Hematopoietic multipotent progenitor cell treated with erythropoietin and hydrocortisone succinate and interleukin-3 and kit ligand, for 6 days (in vitro differentiated cells): ENCODE results near the gene VPS13A.

Experiments
- DNase-seq: peaks from one replicate; pipeline ENCODE4 v3.0.0-alpha.2; 2015

Gene VPS13A

DNA sequence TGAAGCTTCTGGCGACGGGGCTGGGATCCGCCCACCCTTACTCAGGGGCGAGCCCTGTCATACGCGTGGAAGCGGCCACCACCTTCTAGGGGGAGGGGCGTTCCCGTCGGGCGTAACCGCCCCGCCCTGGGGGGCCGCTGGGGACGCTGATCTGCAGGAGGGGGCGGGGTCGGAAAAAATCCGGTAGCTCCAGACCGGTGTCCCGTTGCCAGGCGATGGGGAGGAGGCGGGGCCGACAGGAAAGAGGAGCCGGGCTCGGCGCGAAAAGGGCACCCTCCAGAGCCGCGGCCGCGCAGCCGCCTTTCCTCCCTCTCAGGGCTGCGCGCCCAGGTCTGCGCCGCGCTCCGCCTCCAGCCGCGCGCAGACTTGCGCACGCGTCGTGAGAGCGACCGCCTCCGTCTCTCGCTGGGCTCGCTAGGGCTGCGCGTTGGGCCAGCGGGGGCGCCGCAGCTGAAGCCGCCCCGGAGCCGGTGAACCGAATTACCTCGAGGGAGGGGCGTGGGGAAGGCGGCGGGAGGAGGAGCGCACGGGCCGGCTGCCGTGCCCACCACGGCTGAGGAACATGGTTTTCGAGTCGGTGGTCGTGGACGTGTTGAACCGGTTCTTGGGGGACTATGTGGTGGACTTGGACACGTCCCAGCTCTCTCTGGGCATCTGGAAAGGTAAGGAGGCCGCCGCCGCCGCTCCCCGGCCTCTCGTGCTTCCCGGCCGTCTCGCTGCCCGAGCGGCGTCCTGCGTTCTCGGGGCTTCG lies at the start of gene VPS13A:
Gene VPS13A (plus strand): TSS at position 392 of the 751 bp plus-strand sequence. CDS start 171 bp downstream, at position 563.
- peak; percentile 98 for DNase-seq

- DNase-seq = no peak
Observed at GRCh38 chr9:77128125-77128789, 49.1 kb upstream of the VPS13A start.

DNA sequence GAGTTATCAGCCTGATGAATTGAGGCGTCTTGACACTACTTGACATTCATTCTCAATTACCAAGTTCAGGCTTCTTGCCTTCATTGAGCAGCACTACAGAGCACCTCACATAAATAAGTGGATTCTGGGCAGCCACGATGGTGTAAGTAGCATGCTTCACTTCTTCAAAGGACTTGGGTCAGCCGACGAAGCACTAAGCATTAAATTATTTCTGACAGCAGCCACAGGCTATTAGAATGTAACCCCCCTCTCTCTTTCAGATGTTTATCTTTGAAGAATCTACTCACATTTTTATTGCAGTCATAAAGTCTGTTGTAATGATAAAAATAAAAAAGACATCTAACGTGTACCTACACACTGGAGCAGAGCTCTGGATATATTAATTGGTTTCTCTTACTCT lies 45.9 kb upstream of the VPS13A start:
- DNase-seq = no peak

DNA sequence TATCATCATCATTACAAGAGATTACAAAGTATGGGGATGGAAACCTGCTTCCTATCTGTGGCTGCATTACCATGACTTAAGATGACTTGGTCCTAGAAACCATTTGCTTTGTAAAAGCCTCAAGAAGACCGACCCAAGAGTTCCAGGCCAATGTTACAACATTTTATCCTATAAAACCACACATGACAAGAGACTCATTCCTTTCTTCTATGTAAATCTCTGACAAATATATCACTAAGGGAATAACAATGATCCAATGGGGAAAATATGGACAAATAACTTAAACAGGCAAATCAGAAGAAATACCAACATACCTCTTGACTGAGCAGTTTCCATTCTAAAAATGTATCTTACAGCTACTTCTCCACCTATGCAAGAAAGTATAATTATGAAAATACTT lies 44.3 kb upstream of the VPS13A start:
- DNase-seq = no peak

- no peak for DNase-seq
Observed at GRCh38 chr9:77142366-77142765, 35.0 kb upstream of the VPS13A start.

DNA sequence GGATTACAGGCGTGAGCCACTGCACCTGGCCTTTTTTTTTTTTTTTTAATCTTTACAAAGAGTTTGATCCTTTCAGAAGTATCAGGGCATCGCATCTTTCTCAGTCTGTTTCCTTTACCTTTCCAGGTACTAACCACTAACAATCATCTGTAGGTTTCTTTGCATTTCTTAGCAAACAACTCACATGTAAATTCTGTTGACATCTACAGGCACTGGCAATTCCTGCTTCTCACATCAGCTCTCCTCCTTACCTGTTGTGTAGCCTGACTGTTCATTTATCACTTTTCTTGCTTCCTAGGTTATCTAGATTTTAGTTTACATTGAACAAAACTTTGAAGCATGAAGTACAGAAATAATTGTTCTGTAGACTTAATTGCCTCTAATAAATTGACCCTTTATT lies 27.5 kb upstream of the VPS13A start:
- no peak for DNase-seq

DNA sequence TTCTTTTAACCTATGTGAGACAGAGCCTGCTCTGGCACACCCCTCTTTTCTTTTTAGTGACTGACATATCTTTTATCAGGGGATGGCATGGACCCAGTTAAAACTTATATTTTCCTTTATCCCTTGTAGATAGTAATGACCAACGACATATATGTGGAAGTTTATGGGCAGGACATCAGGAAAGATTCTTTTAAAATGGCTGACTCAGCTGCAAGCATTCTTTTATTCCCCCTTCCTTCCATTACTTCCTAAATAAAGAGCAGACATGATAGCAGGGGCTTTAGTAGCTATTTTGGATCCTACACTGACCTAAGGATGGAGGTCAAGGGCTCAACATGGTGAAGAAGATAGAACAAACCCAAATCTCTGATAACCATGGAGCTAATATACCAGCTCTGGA lies 25.0 kb upstream of the VPS13A start:
- DNase-seq = no peak

DNA sequence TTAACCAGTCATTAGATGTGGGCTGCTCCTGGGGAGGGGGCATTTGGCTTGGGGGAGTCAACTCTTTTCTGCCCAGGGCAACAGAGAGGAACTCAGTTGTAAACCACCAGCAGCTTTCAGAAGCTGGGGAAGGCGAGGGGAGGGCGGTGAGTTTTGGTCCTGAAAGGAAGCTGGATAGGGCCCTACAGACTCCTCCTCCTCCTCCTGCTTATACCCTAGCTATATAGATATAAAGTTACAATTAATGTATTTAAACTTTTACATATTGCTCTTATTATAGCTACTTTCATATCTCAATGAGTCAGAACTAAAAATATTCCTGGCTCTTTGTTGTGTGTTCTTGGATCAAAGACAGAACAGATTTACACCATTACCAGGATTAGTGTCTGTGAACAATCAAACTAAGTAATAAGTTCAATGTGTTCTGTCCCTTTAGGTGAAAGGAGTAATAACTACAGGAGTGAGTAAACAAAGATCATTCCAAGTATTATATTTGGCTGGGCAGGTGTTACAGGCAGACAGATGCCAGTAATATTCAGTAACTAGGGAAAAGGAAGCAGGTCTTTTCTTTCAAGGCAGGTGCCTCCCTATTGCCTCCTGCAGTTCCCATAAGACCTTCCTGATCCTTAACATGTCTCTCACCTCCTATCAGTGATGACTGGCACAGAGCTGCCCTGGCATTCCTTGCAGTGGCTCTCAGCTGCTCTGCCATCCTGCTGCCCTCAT lies 20.5 kb upstream of the VPS13A start:
- DNase-seq = no peak

DNA sequence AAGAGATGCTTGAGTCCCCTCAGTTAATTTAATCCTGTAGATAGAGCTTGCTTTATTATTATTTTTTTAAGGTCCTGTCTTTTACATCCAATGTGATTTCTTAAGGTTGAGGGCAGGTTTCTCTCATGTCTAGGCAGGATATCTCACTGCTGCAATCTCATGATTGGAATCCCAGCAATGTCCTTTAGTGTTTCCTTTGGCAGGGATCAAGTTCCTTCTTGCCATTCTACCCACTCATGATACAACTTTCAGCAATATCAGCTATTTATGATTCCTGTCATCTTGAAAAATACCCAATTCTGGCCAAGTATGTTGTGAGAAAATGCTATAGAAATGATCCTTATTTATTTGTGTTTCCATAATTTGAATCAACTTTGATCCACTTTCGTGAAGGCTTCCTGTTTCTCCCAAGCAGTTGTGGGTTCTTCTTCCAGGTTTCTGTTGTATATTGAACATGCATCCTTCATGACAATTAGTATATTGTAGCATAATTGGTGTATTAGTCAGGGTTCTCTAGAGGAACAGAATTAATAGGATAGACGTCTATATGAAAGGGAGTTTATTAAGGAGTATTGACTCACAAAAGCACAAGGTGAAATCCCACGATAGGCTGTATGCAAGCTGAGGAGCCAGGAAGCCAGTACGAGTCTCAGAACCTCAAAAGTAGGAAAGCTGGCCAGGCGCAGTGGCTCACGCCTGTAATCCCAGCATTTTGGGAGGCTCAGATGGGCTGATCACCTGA lies 18.4 kb upstream of the VPS13A start:
- DNase-seq = no peak

DNA sequence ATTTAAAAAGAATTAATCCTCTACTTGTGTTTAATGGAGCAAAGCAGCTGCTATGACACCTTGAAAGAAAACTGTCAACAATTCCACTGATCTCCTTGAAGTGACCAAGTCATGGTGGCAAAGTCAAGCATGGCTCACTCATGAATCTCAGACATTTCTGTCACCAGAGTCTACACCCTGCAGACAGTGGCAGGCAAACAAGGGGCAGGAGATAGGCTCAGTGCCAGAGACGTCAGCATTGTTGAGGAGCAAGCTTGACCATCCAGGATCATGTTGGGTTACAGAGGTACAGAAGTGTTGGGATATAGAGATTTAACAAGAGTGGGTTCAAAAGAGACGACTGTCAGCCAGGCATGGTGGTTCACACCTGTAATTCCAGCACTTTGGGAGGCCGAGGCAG lies 16.1 kb upstream of the VPS13A start:
- DNase-seq = peak; percentile 31

DNA sequence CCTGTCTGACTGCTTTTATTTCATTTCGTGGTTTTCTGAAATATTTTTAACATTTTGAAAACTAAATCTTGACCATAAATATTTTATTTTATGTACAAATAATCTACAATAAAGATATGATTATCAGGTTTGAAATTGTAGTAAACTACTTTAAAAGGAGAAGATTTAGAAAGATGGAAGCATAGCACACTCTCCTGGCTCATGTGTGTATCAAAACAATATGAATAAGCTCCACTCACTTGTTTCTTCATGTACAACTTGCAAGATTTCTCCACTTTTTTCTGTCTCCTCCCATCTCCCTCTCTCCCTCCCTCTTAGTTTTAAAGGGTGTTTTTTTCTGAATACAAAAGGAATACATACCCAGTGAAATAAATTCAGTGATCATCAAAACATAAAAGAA lies 15.4 kb upstream of the VPS13A start:
- DNase-seq = no peak

DNA sequence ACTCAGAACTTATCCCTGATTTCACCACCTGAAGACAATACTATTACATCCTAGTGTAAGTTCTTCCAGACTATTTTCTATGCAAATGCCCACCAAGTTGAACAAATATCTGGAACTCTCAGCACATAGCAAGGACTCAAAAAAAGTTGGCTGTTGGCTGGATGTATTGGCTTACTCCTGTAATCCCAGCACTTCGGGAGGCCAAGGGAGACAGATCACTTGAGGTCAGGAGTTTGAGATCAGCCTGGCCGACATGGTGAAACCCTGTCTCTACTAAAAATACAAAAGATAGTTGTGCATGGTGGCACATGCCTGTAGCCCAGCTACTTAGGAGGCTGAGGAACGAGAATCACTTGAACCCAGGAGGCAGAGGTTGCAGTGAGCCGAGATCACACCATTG lies 15.0 kb upstream of the VPS13A start:
- DNase-seq = no peak

- DNase-seq = no peak
Observed at GRCh38 chr9:77163884-77164283, 13.4 kb upstream of the VPS13A start.

- no peak for DNase-seq
Observed at GRCh38 chr9:77166193-77166592, 11.1 kb upstream of the VPS13A start.

GRCh38 chr9:77170991-77171699 lies 6.2 kb upstream of the VPS13A start:
- no peak for DNase-seq

DNA sequence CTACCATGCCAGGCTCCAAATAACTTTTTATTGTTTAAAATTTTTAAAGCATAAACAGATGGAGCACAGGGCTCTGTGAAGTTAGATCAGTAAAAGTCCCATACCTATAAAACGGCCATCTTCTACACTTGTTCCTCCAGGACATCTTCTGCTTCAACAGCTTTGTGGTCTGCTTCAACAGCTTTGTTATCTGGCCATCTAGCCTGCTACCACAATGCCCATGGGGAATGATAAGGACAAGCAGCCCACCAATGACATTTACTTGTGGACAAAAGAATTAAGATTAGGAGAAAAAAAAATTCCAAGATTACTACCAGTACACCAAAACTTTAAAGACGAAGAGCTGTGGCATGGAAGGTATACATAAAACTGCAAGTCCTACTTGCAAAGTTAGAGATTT lies 2.2 kb upstream of the VPS13A start:
- peak; percentile 77 for DNase-seq

GRCh38 chr9:77176106-77176505 lies 1.2 kb upstream of the VPS13A start:
- DNase-seq = no peak

DNA sequence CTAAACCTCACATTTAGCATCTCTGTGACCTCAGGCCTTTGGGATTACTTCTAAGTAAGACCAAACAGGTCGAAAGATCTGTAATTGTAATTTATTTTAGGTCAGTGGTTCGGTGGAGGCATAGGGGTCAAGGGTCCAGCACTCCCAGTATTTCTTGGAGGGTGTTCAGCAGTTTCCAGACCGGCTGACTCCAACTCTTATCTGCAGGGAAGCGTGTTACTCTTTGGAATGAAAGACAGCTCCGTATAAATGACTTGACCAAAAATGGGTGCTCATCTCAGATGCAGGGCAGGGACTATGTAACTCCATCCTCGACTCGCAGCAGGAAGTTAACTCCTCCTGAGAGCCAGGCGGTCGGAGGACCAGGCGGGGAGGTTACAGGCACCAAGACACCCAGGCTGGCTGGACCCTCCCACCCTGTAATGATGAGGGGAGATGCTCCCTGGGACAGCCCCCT lies 620 bp upstream of the VPS13A start:
- no peak for DNase-seq

GRCh38 chr9:77177894-77178794 lies 810 bp downstream of the VPS13A start:
- peak; percentile 61 for DNase-seq

DNA sequence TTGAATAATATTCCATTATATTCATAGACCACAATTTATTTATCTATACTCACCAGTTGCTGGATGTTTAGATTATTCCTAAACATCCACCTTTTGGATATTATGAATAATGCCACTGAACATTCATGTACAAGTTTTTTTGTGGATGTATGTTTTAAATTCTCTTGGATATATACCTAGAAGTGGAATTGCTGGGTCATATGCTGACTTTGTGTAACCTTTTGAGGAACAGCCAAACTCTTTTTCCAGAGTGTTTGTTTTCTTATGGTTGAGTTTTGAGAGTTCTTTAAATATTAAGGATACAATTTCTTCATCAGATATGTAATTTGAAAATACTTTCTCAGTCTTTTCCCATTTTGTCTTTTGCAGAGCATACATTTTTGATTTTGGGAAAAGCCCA lies 2.7 kb downstream of the VPS13A start:
- no peak for DNase-seq

GRCh38 chr9:77183581-77183980 lies 6.2 kb downstream of the VPS13A start:
- DNase-seq = no peak
